Retina (tissue), 1 donor: Measurements from ENCODE around the gene MRPS27.

Experiments
- DNase-seq: peaks from one replicate; pipeline ENCODE4 v3.0.0-alpha.2; 2016

The MRPS27 gene

GRCh38 chr5:72255670-72256069 is 64.4 kb downstream of the MRPS27 start:
- DNase-seq, result no peak

- DNase-seq, result no peak
Measured at GRCh38 chr5:72255237-72255636, 64.8 kb downstream of the MRPS27 start.

- DNase-seq, result no peak
Measured at GRCh38 chr5:72252574-72253155, 67.4 kb downstream of the MRPS27 start.

- no peak for DNase-seq
Measured at GRCh38 chr5:72252008-72252407, 68.0 kb downstream of the MRPS27 start.

GRCh38 chr5:72251386-72251785 is 68.7 kb downstream of the MRPS27 start:
- no peak for DNase-seq

- no peak for DNase-seq
Measured at GRCh38 chr5:72248410-72248981, 71.5 kb downstream of the MRPS27 start.

GRCh38 chr5:72246954-72247442 is 73.0 kb downstream of the MRPS27 start:
- DNase-seq, result no peak

GRCh38 chr5:72245951-72246532 is 74.0 kb downstream of the MRPS27 start:
- no peak for DNase-seq

- no peak for DNase-seq
Measured at GRCh38 chr5:72245546-72245945, 74.5 kb downstream of the MRPS27 start.

GRCh38 chr5:72244862-72245371 is 75.1 kb downstream of the MRPS27 start:
- peak; percentile 53 for DNase-seq

GRCh38 chr5:72243706-72244105 is 76.3 kb downstream of the MRPS27 start:
- no peak for DNase-seq

GRCh38 chr5:72242796-72243475 is 77.1 kb downstream of the MRPS27 start:
- peak; percentile 83 for DNase-seq

GRCh38 chr5:72241346-72242003 is 78.6 kb downstream of the MRPS27 start:
- DNase-seq, result peak; percentile 52

- no peak for DNase-seq
Measured at GRCh38 chr5:72238712-72239445, 81.2 kb downstream of the MRPS27 start.

- no peak for DNase-seq
Measured at GRCh38 chr5:72237879-72238278, 82.2 kb downstream of the MRPS27 start.

- DNase-seq, result no peak
Measured at GRCh38 chr5:72237415-72237814, 82.6 kb downstream of the MRPS27 start.

GRCh38 chr5:72235725-72236124 is 84.3 kb downstream of the MRPS27 start:
- DNase-seq, result no peak

- DNase-seq, result no peak
Measured at GRCh38 chr5:72234868-72235267, 85.2 kb downstream of the MRPS27 start.

GRCh38 chr5:72234265-72234700 is 85.8 kb downstream of the MRPS27 start:
- no peak for DNase-seq

- no peak for DNase-seq
Measured at GRCh38 chr5:72233835-72234234, 86.2 kb downstream of the MRPS27 start.

- DNase-seq, result no peak
Measured at GRCh38 chr5:72232838-72233237, 87.2 kb downstream of the MRPS27 start.

- no peak for DNase-seq
Measured at GRCh38 chr5:72231991-72232703, 87.9 kb downstream of the MRPS27 start.
